H1 (cell line): ENCODE data around the gene ARHGEF19.
"Not testable (repeated sequence)": the region's sequence is repeated elsewhere in the genome, so short reads cannot be mapped to it uniquely, and the experiment has no call there.

Experiments
- EZH2 ChIP-seq: fragments of 200-600 bp; sonication (generic); IDR thresholded peaks from 2 replicates; pipeline ENCODE4 v1.7.1; 2012; ENCODE audit warnings: low read depth, mild to moderate bottlenecking, moderate library complexity, low read length, inconsistent platforms; ENCODE audit not compliant: severe bottlenecking
- POLR2AphosphoS5 ChIP-seq: IDR thresholded peaks from 2 replicates; pipeline ENCODE4 v1.6.1; 2011; ENCODE audit warnings: low read depth, low read length
- SIN3A ChIP-seq, 2 experiments: IDR thresholded peaks in 1 of 2; conservative IDR thresholded peaks in 1 of 2; 2 replicates each; pipeline ENCODE4 v1.6.1; 2011 to 2012; ENCODE audit warnings: low read length in 2 of 2, improper control_type of control experiment in 1 of 2, low read depth in 1 of 2, mild to moderate bottlenecking in 1 of 2
- SIX5 ChIP-seq: IDR thresholded peaks from 2 replicates; pipeline ENCODE4 v1.6.1; 2011; ENCODE audit warnings: mild to moderate bottlenecking, low read depth, low read length
- TF ChIP-seq, protein P1 (sequence below), 3 experiments: IDR thresholded peaks; 1 replicate in 2 of 3; 2 replicates in 1 of 3; pipeline versions ENCODE4 v1.5.1 to v1.6.1; 2011; ENCODE audit warnings: low read length in 3 of 3, mild to moderate bottlenecking in 3 of 3, inconsistent platforms in 2 of 3, low read depth in 1 of 3, moderate library complexity in 1 of 3; ENCODE audit not compliant: insufficient read depth in 1 of 3; ENCODE audit errors: control extremely low read depth in 1 of 3
- TF ChIP-seq, protein P2 (sequence below): IDR thresholded peaks from 2 replicates; pipeline ENCODE4 v1.6.1; 2012; ENCODE audit warnings: inconsistent platforms

DNA sequence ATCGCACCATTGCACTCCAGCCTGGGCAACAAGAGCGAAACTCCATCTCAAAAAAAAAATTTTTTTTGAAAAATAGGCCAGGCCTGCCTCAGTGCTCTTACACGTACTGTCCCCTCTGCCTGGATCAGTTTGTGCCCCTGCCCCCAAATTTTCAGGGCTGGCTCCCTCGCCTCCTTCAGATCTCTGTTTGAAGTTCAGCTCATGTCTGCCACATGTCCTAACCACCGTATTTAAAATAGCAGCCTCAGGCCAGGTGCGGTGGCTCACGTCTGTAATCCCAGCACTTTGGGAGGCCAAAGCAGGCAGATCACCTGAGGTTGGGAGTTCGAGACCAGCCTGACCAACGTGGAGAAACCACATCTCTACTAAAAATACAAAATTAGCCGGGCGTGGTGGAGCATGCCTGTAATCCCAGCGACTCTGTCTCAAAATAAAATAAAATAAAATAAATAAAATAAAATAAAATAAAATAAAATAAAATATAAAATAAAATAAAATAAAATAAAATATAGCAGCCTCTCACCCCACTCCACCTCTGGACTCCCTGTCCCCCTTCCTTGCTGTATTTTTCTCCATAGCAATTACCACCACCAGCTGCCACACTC, 48.7 kb downstream of the ARHGEF19 start:
- not testable (repeated sequence) for TF ChIP-seq POLR2AphosphoS5; SIX5; SIN3A (conservative IDR thresholded peaks at IDR 0.05 in 1 of 2, IDR thresholded peaks at IDR 0.05 in 1 of 2; ENCODE audit: low read depth in 1 of 2, low read length in 2 of 2); EZH2
- TF ChIP-seq, protein P1, sequence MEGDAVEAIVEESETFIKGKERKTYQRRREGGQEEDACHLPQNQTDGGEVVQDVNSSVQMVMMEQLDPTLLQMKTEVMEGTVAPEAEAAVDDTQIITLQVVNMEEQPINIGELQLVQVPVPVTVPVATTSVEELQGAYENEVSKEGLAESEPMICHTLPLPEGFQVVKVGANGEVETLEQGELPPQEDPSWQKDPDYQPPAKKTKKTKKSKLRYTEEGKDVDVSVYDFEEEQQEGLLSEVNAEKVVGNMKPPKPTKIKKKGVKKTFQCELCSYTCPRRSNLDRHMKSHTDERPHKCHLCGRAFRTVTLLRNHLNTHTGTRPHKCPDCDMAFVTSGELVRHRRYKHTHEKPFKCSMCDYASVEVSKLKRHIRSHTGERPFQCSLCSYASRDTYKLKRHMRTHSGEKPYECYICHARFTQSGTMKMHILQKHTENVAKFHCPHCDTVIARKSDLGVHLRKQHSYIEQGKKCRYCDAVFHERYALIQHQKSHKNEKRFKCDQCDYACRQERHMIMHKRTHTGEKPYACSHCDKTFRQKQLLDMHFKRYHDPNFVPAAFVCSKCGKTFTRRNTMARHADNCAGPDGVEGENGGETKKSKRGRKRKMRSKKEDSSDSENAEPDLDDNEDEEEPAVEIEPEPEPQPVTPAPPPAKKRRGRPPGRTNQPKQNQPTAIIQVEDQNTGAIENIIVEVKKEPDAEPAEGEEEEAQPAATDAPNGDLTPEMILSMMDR (IDR thresholded peaks at IDR 0.05; ENCODE audit: control extremely low read depth in 1 of 3, insufficient read depth in 1 of 3, low read depth in 1 of 3, low read length in 3 of 3) = not testable (repeated sequence)
- TF ChIP-seq, protein P2, sequence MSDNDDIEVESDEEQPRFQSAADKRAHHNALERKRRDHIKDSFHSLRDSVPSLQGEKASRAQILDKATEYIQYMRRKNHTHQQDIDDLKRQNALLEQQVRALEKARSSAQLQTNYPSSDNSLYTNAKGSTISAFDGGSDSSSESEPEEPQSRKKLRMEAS = not testable (repeated sequence)
